ENCODE measurements around the gene NR4A2.

The NR4A2 gene

DNA sequence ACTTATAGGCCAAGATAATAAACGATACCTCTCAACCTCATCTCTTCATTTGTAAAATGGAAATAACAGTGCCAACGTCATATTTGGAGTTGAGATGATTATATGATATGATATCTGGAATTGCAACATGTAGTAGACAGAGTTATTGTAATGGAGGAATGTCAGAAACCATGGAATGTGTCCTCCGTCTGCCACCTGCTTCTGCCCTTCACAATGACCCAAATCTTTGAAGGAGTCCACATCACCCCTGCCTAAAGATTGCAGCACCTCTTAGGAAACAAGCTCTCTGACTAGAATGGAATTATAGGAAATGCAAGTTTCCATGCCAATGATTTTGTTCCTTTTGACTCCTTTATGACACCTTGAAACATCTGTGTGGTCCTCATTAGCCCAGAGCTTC is 14.9 kb downstream of the NR4A2 start:
- H3K4me3 ChIP-seq (ENCODE audit: insufficient read depth, low read length, poor library complexity, severe bottlenecking), result no peak overlapping the region
- no peaks in the 10 kb centered on the region for H3K79me2 ChIP-seq (ENCODE audit: insufficient read depth, low read length)
- H3K27me3 ChIP-seq (ENCODE audit: low read length), result no peaks in the 10 kb centered on the region
- no peak overlapping the region for H3K9ac ChIP-seq (ENCODE audit: low read length)
- no peaks in the 10 kb centered on the region for H3K36me3 ChIP-seq (ENCODE audit: low read length)
- no peaks in the 10 kb centered on the region for H4K20me1 ChIP-seq (ENCODE audit: low read depth, low read length)
- H3K4me2 ChIP-seq (ENCODE audit: low read depth, low read length, poor library complexity, severe bottlenecking), result no peak overlapping the region
- no peak overlapping the region for H2AFZ ChIP-seq (ENCODE audit: low read depth, low read length, severe bottlenecking)
- H3K9me2 ChIP-seq (replicated peaks; ENCODE audit: insufficient read depth, low read length), result no peaks in the 10 kb centered on the region
- H3F3A ChIP-seq (ENCODE audit: insufficient read depth), result no peaks in the 10 kb centered on the region
- no peaks in the 10 kb centered on the region for H3K9me3 ChIP-seq (ENCODE audit: insufficient read depth, low read length)
- TF ChIP-seq, protein P1, sequence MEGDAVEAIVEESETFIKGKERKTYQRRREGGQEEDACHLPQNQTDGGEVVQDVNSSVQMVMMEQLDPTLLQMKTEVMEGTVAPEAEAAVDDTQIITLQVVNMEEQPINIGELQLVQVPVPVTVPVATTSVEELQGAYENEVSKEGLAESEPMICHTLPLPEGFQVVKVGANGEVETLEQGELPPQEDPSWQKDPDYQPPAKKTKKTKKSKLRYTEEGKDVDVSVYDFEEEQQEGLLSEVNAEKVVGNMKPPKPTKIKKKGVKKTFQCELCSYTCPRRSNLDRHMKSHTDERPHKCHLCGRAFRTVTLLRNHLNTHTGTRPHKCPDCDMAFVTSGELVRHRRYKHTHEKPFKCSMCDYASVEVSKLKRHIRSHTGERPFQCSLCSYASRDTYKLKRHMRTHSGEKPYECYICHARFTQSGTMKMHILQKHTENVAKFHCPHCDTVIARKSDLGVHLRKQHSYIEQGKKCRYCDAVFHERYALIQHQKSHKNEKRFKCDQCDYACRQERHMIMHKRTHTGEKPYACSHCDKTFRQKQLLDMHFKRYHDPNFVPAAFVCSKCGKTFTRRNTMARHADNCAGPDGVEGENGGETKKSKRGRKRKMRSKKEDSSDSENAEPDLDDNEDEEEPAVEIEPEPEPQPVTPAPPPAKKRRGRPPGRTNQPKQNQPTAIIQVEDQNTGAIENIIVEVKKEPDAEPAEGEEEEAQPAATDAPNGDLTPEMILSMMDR (IDR thresholded peaks at IDR 0.05; ENCODE audit: insufficient read depth, low read length, poor library complexity, severe bottlenecking), result no peak
- no peak for TF ChIP-seq EZH2phosphoT487 (conservative IDR thresholded peaks at IDR 0.05; ENCODE audit: low read length)
- H3K27ac ChIP-seq (ENCODE audit: low read depth, low read length), result no peak overlapping the region

DNA sequence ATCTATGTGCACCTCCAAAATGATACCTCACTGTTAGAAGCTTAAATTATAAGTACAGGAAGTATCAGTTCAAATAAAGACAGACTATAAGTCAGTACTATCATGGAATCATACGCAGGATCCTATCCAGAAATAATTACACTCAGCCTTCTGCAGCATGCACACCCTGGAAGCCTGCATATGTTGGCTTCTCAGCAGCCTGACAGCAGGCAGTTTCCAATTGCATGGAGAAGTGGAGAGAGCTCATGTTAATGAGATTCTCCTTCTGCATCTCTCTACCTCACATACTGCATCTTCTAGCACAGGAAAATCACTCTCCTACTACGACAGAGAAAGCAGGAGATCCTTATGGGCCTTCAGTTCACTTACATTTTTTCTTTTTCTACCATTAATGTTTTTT is 20.5 kb downstream of the NR4A2 start:
- no peaks in the 10 kb centered on the region for H4K20me1 ChIP-seq (ENCODE audit: low read depth, low read length)
- no peaks in the 10 kb centered on the region for H3K79me2 ChIP-seq (ENCODE audit: insufficient read depth, low read length)
- H3F3A ChIP-seq (ENCODE audit: insufficient read depth), result no peaks in the 10 kb centered on the region
- H2AFZ ChIP-seq (ENCODE audit: low read depth, low read length, severe bottlenecking), result no peak overlapping the region
- no peaks in the 10 kb centered on the region for H3K27me3 ChIP-seq (ENCODE audit: low read length)
- H3K36me3 ChIP-seq (ENCODE audit: low read length), result no peaks in the 10 kb centered on the region
- TF ChIP-seq EZH2phosphoT487 (conservative IDR thresholded peaks at IDR 0.05; ENCODE audit: low read length), result no peak
- TF ChIP-seq, protein P1 (IDR thresholded peaks at IDR 0.05; ENCODE audit: insufficient read depth, low read length, poor library complexity, severe bottlenecking), result no peak
- H3K9me2 ChIP-seq (replicated peaks; ENCODE audit: insufficient read depth, low read length), result no peaks in the 10 kb centered on the region
- no peak overlapping the region for H3K27ac ChIP-seq (ENCODE audit: low read depth, low read length)
- H3K9ac ChIP-seq (ENCODE audit: low read length), result no peak overlapping the region
- no peak overlapping the region for H3K4me2 ChIP-seq (ENCODE audit: low read depth, low read length, poor library complexity, severe bottlenecking)
- no peak overlapping the region for H3K4me3 ChIP-seq (ENCODE audit: insufficient read depth, low read length, poor library complexity, severe bottlenecking)
- H3K9me3 ChIP-seq (ENCODE audit: insufficient read depth, low read length), result no peaks in the 10 kb centered on the region

DNA sequence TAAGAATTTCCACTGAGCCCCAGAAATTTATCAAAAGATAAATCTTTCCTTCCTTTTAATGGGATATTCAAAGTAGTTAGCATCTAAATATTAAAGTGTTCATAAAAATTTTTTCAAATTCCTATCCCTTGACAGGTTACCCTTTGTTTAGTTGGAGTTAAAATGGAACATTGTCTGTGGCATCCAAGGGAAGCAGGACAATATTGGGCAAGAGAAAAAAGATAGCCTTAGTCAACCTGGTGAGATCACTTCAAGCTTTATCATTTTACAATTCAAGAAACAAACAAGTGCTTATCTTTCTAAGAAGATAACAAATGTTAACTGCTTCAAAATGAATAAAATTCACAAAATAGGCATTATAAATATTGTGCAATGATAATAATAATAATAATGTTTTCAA is 21.7 kb downstream of the NR4A2 start:
- Histone ChIP-seq H3K9me2 (replicated peaks; ENCODE audit: insufficient read depth, low read length) (no peaks in the 10 kb centered on the region), H2AFZ (ENCODE audit: low read depth, low read length, severe bottlenecking) (no peak overlapping the region), H3K9me3 (ENCODE audit: insufficient read depth, low read length) (no peaks in the 10 kb centered on the region), H3K4me3 (ENCODE audit: insufficient read depth, low read length, poor library complexity, severe bottlenecking) (no peak overlapping the region), H3K79me2 (ENCODE audit: insufficient read depth, low read length) (no peaks in the 10 kb centered on the region), H3F3A (ENCODE audit: insufficient read depth) (no peaks in the 10 kb centered on the region), H3K36me3 (ENCODE audit: low read length) (no peaks in the 10 kb centered on the region), H3K9ac (ENCODE audit: low read length) (no peak overlapping the region), H4K20me1 (ENCODE audit: low read depth, low read length) (no peaks in the 10 kb centered on the region), H3K27me3 (ENCODE audit: low read length) (no peaks in the 10 kb centered on the region), H3K4me2 (ENCODE audit: low read depth, low read length, poor library complexity, severe bottlenecking) (no peak overlapping the region), H3K27ac (ENCODE audit: low read depth, low read length) (no peak overlapping the region)
- TF ChIP-seq, protein P1 (IDR thresholded peaks at IDR 0.05; ENCODE audit: insufficient read depth, low read length, poor library complexity, severe bottlenecking), result no peak
- TF ChIP-seq EZH2phosphoT487 (conservative IDR thresholded peaks at IDR 0.05; ENCODE audit: low read length), result no peak
